ENCODE results near the gene KIF22. TPM values are rescaled to one million over a fixed set of nuclear protein-coding genes. Genes with fewer than 3 reads are reported as not detected.

KIF22 gene
- total RNA-seq, 1 experiment from 2014 or later: 87.6 TPM

DNA sequence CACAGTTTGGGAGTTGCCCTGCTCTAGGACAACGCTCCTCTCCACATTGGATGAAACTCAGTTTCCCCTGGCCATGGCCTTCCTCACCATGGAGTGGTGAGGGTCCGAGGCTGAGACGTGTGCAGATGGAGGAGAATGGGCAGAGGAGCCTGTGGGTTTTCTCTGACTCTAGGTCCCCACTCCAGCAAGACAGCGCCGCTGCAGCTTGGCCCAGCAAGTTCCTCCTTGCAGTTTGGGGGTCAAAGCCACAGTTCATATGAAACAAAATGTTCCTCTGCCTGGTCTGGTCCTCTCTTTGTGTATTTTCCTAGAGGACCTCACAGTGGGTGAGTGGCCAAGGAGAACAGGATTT lies 47.1 kb upstream of the KIF22 start:
- TF ChIP-seq EZH2phosphoT487 (IDR thresholded peaks at IDR 0.05; ENCODE audit: borderline replicate concordance, low read length) (no peak), EZH2 (IDR thresholded peaks at IDR 0.05; ENCODE audit: low read length, unreplicated experiment) (no peak)
- TF ChIP-seq, protein P1, sequence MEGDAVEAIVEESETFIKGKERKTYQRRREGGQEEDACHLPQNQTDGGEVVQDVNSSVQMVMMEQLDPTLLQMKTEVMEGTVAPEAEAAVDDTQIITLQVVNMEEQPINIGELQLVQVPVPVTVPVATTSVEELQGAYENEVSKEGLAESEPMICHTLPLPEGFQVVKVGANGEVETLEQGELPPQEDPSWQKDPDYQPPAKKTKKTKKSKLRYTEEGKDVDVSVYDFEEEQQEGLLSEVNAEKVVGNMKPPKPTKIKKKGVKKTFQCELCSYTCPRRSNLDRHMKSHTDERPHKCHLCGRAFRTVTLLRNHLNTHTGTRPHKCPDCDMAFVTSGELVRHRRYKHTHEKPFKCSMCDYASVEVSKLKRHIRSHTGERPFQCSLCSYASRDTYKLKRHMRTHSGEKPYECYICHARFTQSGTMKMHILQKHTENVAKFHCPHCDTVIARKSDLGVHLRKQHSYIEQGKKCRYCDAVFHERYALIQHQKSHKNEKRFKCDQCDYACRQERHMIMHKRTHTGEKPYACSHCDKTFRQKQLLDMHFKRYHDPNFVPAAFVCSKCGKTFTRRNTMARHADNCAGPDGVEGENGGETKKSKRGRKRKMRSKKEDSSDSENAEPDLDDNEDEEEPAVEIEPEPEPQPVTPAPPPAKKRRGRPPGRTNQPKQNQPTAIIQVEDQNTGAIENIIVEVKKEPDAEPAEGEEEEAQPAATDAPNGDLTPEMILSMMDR (conservative IDR thresholded peaks at IDR 0.05; ENCODE audit: low read depth, low read length): no peak
- DNase-seq (no peak), ATAC-seq (no peak)
- Histone ChIP-seq H3K4me3 (ENCODE audit: low read length) (no peak overlapping the region), H3K9ac (ENCODE audit: low read length) (no peak overlapping the region), H3K79me2 (ENCODE audit: low read length) (no peaks in the 10 kb centered on the region), H3K27me3 (ENCODE audit: low read length) (no peaks in the 10 kb centered on the region), H3K9me3 (ENCODE audit: low read length) (no peaks in the 10 kb centered on the region), H4K20me1 (ENCODE audit: low read length) (no peaks in the 10 kb centered on the region), H3K4me2 (ENCODE audit: low read length) (no peak overlapping the region), H3K4me1 (ENCODE audit: insufficient read depth, low read length) (no peaks in the 10 kb centered on the region), H3K36me3 (ENCODE audit: low read depth, low read length) (no peaks in the 10 kb centered on the region), H2AFZ (ENCODE audit: low read length) (no peak overlapping the region), H3K9me2 (replicated peaks; ENCODE audit: low read length) (no peaks in the 10 kb centered on the region), H3K27ac (ENCODE audit: low read length) (no peak overlapping the region), H3F3A (ENCODE audit: low read length, unreplicated experiment) (no peaks in the 10 kb centered on the region)
- intact Hi-C loops (cut with micrococcal nuclease): no loop called here
- no TSS peak for BruUV-seq (replicated peaks)
- ChIA-PET POLR2A (ENCODE audit: unreplicated experiment) (no interaction called here), CTCF (no interaction called here)

DNA sequence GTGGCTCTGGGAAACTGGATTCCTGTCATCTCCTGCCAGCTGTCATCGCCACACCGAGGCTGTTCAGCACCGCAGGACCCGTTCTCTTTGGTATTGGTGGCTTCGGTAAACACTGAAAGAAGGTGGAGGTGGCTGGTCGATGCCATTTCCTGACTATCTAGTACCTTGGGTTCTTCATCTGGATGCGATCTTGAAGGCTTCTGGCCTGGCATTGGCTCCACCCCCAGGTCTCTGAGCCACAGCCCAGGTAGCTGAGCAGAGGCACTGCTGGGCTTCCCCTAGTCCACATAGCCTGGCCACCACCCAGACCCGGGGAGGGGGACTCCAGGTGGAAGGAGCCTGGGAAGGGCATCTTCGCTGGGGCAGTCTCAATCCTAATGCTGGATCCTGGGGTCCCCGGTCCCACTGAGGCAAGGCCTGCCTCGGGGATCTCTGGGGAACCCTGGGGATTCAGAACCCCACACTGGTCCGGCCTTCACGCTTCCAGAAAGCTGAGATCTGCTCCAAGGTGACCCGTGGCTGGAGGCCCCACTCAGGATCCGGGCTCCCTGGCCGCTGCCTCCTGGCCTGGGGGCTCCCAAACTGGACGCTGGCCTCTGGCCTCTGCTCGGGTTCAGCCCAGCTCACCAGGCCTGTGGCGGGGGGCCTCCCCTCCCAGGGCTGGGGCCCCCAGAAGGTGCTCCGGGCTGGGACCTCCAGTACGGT lies 46.6 kb upstream of the KIF22 start:
- ATAC-seq (no peak), DNase-seq (no peak)
- ChIA-PET POLR2A (ENCODE audit: unreplicated experiment) (no interaction called here), CTCF (no interaction called here)
- BruUV-seq (replicated peaks): no TSS peak
- no peaks in the 10 kb centered on the region for H3K27me3 ChIP-seq (ENCODE audit: low read length)
- H3K4me3 ChIP-seq (ENCODE audit: low read length): no peak overlapping the region
- no peaks in the 10 kb centered on the region for H3K79me2 ChIP-seq (ENCODE audit: low read length)
- H3K9me2 ChIP-seq (replicated peaks; ENCODE audit: low read length): no peaks in the 10 kb centered on the region
- no peaks in the 10 kb centered on the region for H3F3A ChIP-seq (ENCODE audit: low read length, unreplicated experiment)
- no peak overlapping the region for H3K4me2 ChIP-seq (ENCODE audit: low read length)
- no peak for TF ChIP-seq EZH2phosphoT487 (IDR thresholded peaks at IDR 0.05; ENCODE audit: borderline replicate concordance, low read length)
- no peak for TF ChIP-seq EZH2 (IDR thresholded peaks at IDR 0.05; ENCODE audit: low read length, unreplicated experiment)
- TF ChIP-seq, protein P1 (conservative IDR thresholded peaks at IDR 0.05; ENCODE audit: low read depth, low read length): no peak
- no peaks in the 10 kb centered on the region for H3K9me3 ChIP-seq (ENCODE audit: low read length)
- intact Hi-C loops (cut with micrococcal nuclease): no loop called here
- no peak overlapping the region for H3K9ac ChIP-seq (ENCODE audit: low read length)
- no peak overlapping the region for H2AFZ ChIP-seq (ENCODE audit: low read length)
- no peaks in the 10 kb centered on the region for H3K36me3 ChIP-seq (ENCODE audit: low read depth, low read length)
- no peaks in the 10 kb centered on the region for H4K20me1 ChIP-seq (ENCODE audit: low read length)
- H3K27ac ChIP-seq (ENCODE audit: low read length): no peak overlapping the region
- H3K4me1 ChIP-seq (ENCODE audit: insufficient read depth, low read length): no peaks in the 10 kb centered on the region

DNA sequence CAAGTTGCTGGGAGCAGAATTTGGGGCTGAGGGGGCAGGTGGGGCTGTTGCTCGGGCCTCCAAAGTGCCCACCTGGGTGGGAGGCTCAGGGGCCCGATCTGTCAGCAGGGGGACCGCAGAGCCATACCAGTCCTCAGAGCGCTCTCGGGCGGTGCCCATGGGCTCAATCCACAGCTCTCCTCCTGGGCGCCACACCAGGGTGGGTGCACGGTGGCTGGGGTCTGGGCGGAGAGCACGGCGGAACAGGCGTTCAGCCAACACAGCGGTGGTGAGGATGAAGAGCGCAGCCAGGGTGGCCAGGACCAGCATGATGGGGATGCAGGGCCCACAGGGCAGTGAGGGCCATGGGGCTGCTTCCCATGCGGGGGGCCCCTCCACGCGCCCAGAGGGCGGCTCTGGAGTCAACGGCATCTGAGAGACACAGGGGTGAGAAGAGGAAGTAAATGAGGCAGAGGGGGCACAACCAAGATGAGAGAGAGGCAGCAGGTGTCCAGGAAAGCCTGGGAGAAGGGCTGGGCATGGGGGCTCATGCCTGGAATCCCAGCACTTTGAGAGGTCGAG lies 45.9 kb upstream of the KIF22 start:
- Histone ChIP-seq H3K4me2 (ENCODE audit: low read length) (no peak overlapping the region), H3K9me2 (replicated peaks; ENCODE audit: low read length) (no peaks in the 10 kb centered on the region), H3K4me3 (ENCODE audit: low read length) (no peak overlapping the region), H2AFZ (ENCODE audit: low read length) (no peak overlapping the region), H3K9ac (ENCODE audit: low read length) (no peak overlapping the region), H3K27me3 (ENCODE audit: low read length) (no peaks in the 10 kb centered on the region), H3K27ac (ENCODE audit: low read length) (no peak overlapping the region), H4K20me1 (ENCODE audit: low read length) (no peaks in the 10 kb centered on the region), H3F3A (ENCODE audit: low read length, unreplicated experiment) (no peaks in the 10 kb centered on the region), H3K36me3 (ENCODE audit: low read depth, low read length) (no peaks in the 10 kb centered on the region), H3K9me3 (ENCODE audit: low read length) (no peaks in the 10 kb centered on the region), H3K79me2 (ENCODE audit: low read length) (no peaks in the 10 kb centered on the region), H3K4me1 (ENCODE audit: insufficient read depth, low read length) (no peaks in the 10 kb centered on the region)
- POLR2A ChIA-PET (ENCODE audit: unreplicated experiment): no interaction called here
- intact Hi-C loops (cut with micrococcal nuclease): no loop called here
- no peak for TF ChIP-seq EZH2 (IDR thresholded peaks at IDR 0.05; ENCODE audit: low read length, unreplicated experiment)
- TF ChIP-seq EZH2phosphoT487 (IDR thresholded peaks at IDR 0.05; ENCODE audit: borderline replicate concordance, low read length): no peak
- TF ChIP-seq, protein P1 (conservative IDR thresholded peaks at IDR 0.05; ENCODE audit: low read depth, low read length): no peak
- DNase-seq (no peak), ATAC-seq (no peak)
- no TSS peak for BruUV-seq (replicated peaks)
- CTCF ChIA-PET: no interaction called here

All from PC-3 (cell line).